MV-4-11 (cell line): Measurements from ENCODE around the gene ADCYAP1R1.
A peak's percentile ranks its signal among the peaks of the same experiment; 100 is the strongest.

Experiments used
- DNase-seq: peaks from one replicate; lab custom pipeline; 2025; lab: John Stamatoyannopoulos, UW

ADCYAP1R1 gene

DNA sequence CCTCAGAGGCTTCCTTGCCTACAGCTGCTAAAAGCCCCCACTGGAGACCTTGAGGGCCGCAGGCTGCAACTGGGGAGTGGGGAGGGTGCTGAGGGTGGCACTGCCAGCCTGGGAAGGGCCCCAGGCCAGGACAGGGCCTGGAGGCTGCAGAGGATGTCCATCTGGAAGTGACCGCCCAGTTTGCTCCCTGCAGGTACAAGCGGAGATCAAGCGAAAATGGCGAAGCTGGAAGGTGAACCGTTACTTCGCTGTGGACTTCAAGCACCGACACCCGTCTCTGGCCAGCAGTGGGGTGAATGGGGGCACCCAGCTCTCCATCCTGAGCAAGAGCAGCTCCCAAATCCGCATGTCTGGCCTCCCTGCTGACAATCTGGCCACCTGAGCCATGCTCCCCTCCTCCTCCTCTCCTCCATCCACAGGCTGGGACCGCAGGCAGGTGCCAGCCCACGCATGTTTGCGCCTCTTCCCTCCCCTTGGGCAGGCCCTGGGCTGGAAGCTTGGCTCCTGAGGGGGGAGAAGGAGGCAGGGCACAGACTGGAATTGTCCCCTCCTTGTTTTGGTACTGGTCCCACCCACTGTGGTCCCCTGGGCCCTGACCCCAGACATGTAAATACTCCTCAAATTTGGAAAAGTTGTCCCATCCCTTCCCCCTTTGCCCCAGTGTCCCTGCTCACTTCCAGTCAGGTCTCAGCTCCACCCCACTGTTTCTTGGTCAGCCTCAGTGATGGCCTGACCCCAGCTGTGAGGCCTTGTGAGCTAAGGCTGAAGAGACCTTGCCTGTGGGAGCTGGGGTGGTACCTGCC is 54.4 kb downstream of the ADCYAP1R1 start:
- no peak for DNase-seq

DNA sequence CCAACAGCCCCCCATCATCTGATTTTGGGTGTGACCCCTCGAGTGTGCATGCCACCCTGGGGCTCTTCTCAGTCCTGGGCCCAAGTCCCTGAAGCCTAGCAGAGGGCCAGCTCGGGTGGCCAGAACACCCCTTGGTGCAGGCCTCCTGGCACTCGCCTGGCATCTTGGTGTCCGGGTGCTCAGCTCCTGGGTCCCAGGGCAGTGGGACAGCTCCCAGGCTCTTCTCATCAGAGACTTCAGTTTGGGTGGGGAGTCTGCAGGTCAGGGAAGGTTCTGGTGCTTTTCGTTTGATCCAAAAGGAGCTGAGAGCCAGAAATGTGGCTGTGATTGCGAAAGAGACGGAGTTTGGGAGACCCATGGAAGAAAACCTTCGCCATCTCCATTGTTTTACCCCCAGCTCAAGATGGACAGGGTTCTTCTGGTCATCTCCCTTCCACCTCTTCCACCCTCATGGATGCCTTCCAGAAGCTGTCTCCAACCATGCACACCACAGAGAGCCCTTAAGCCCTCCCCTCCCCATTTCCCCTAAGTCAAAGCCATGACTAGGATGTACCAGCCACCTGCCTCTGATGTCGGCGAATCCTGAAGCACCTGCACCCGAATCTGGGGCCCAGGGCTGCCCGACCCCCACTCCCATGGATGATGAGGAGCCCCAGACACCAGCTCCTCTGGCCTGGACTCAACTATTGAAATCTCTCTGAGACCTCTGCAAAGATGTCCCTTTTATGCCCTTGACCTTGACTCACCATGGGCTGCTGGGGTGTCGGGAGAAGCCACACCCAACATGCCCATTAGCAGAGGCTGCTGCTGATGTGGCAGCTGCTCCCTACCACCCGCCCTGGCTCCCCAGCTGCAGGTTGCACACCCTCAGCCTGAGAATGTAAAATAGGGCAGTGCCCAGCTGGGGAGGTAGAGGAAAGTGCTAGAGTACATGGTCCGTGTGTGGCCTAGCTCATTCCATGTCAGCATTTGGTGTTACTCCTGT is 55.3 kb downstream of the ADCYAP1R1 start:
- no peak for DNase-seq

DNA sequence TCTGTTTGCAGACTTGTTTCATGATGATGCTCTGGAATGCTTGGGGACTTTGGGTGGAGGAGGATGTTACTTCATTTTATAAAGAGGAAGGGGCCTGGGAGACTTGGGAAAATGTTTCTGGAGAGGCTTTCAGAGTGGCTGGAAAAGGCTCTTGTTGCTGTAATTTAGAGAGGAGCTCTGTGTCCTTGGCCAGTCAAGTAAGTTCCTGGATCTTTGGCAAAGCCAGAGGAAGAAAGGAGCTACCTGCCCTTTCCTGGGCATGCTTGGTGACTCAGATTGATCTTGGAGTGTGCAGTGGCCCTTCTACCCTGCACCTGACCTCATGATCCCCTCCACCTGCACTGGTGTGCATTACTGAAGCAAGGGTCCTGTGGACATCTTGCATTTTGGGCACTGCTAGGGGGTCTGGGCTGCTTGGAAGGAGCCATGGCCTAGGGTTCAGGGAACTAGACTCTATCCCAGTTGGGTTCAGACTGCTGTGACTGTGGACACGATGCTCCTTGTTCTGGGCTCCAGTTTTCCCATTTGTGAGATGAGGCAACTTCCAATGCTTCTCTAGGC is 56.1 kb downstream of the ADCYAP1R1 start:
- no peak for DNase-seq

DNA sequence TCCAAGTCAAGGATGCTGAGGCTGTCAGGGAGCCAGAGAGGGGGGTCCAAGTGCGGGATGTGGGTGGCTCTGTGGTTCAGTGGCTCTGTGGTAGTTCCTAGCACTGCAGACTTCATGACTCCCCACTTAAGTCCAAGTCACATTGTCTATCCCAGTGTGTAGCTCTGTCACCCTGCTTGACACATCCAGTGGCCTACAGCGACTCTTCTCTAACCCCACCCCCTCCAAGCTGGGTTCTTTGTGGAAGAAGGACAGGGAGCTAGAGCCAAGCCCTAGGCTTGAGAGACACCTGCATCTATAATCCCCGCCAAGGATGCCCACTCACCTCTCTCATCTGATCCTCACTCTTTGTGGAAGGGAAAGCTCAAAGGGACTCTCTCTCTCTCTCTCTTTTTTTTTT is 57.6 kb downstream of the ADCYAP1R1 start:
- no peak for DNase-seq

DNA sequence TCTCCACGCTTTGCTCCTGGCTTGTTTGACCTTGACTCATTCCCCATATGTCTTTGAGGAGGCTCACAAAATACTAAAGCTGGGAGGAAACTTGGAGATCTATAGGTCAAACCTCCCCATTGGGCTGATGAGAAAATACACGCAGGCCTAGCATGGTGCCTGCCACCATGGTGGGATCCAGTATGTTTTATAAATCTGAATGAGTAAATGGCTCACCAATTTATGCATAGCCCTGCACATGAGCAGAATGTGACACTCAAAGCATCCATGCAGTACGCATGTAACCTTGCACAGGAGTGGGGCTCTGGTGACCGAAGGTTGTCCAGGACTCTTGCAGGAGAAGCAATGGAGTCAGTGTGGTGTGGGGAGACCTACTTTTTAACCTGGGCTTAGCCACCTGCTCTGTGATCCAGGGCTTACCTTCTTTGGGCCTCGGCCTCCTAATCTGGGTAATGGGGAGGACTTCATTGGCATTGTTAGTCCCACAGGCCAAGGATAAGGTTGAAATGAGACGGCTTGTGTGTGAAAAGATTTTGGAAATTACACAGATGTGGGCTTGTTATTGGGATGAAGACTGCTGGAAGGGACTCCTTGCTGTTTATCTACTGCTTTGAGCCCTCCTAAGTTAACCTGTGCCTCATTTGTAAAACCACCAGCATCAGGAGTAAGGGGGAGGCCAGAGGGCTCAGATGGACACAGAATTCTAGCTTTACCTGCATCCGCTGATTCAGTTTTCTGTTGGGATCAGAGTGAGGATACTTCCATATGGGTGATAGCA is 58.4 kb downstream of the ADCYAP1R1 start:
- no peak for DNase-seq

DNA sequence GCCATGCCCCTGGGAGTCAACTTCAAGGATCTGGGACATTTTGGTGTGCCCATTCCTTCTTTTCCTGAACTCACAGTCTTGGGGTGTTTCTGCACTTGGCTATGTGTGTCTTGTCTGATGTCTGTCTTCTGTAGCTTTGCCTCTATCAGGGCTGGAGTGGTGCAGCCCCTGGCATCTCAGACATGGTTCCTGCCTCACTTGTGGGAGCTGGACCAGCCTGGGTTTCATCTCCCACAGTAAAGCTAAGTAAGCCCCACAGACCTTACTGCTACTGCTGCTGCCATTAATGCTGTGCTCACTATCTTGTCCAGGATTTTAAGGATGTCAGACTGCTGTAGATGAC is 59.0 kb downstream of the ADCYAP1R1 start:
- DNase-seq = no peak

DNA sequence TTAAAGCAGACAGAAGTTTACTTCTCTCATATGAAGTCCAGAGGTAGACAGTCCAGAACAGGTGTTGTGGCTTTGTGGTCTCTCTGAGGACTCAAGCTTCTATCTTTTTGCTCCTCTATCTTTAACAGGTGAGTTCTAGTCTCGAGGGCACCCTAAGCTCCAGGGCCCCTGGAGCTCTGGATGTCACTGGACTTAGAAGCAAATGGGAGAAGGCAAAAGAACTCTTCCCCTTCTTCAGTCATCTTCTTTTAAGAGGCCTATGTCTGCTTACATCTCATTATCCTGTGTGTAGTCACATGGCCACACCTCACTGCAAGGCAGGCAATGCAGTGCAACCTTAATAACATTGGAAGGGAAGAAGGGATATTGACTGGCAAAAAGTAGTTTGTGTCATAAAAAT is 61.6 kb downstream of the ADCYAP1R1 start:
- no peak for DNase-seq

DNA sequence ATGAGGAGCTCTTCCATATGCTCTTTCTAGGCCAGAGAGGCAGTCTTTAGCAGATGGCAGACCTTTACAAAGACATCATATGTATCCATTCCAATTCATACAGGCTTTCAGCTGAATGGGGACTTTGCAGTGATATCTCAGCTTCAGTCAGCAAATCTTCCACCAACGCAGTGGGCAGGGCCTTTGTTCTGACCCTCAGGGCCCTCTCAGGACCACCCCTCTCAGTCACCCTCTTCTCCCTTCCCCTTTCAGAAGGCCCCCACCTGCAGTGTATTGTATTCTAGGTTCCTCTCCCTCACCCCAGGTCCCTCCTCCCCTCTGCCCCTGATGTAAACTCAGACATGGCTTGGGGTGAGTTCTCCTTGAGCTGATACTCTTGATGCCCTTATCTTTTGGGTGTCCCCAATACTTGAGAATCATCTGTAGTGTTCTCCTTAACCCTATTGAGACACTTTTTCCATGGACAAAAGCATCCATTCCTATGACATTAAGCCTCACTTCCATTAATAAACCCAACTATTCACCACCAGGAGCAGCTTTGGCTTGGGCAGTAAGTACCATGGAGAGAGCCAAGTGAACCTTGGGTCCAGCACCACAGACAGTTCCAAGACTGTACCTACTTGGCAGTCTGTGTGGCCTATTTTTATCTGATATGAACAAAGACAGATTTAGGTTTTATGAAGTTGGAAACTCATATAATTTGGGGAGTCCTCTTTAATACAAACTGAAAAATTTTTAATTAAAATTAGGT is 62.7 kb downstream of the ADCYAP1R1 start:
- peak; percentile 3 for DNase-seq

DNA sequence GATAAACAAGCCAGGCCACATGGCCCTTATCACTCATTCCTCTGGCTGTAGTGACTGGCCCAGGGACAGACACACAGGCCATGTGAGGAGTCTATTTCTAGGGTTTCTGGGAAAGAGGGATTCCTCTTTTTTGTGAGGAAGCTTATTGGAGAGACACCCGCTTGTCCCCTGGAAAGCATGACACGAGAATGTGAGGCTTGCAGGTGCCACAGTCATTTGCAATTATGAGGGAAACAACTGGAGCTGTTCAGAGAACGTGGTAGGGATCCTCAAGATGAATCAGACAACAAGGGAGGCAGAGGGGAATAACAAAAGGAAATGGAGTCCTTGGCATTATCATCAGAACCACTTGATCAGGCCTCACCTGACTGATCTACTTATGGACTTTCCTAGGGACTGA is 64.5 kb downstream of the ADCYAP1R1 start:
- DNase-seq = no peak

DNA sequence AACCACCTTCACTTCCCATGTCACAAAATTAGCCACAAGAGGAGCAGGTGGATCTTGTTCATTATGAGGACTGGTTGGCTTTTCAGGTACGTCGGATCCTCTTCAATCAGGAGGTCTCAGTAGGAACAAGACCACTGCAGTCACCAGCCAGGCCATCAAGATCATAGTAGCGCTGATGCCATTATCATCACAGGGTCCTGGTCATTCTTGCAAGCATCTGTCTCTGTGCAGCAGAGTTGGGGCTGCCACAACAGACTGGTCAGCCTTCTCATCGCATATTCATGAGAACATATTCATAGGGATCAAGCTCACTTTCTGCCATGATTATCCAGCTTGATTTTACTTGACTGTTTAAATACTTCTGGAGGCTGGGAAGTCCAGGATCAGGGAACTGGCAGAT is 67.1 kb downstream of the ADCYAP1R1 start:
- no peak for DNase-seq

DNA sequence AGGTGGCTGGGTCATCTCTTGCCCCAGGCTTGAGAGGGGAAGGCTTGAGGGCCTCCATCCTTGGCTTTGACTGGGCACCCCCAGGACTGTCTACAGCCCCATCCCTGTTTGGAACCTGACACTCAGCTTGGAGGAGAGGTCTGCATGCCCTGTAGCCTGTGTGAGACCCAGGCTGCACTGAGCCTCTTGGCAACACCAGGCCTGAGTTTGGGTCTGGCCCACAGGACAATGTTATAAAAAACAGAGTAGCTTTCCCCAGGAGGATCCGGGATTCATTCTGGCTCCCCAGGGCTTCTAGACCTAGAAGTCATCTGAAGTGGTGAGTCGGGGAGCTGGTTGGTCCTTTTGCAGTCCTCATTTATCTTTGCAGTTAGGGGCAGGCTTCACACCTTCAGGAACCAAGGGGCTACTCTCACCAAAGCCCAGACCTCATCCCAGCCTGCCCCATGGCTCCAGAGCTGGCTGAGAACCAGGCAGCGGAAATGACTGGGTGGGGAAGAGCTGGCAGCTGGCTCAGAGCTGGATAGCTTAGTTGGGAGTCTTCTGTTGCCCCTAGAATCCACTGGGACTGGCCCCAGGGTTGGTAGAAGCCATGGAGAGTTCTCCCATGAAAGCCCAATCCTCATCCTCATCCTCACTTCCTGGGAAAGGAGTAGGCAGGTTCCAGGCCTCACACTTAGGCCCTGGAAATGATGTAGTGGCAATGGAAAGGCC is 68.8 kb downstream of the ADCYAP1R1 start:
- no peak for DNase-seq

DNA sequence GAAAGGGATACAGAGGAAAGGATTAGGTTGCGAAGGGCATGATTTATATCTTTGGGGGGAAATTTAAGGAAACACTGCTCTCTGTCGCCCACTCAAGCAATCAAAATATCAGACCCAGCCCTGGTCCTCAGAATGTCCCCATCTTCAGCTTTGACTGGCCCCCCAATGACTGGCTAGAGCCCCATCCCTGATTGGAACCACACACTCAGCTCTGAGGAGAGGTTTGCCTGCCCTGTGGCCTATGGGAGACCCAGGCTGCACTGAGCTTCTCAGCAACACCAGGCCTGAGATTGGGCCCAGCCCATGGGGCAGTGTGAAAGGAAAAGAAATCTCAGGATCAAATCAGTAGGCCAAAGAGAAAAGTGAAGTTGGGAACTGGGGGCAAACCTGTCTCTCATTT is 69.5 kb downstream of the ADCYAP1R1 start:
- no peak for DNase-seq

DNA sequence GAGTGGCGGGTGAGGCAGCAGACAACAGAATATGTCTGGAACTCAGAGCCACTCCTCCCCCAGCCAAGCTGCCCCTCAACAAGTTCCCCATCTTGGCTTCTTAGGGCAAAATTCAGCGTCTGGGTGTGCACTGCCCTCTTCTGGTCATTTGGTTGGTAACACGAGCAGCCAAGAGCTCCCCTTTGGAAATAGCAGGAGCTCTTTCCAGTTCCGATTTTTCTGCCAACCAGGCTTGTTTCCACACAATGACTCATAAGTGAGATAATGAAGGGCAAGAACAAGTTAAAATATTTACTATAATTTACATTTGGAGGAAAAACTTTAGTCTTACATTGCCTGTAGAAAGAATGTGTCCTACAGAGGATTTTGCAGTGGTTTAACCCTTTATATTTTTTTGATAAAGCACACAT is 70.5 kb downstream of the ADCYAP1R1 start:
- peak; percentile 84 for DNase-seq

DNA sequence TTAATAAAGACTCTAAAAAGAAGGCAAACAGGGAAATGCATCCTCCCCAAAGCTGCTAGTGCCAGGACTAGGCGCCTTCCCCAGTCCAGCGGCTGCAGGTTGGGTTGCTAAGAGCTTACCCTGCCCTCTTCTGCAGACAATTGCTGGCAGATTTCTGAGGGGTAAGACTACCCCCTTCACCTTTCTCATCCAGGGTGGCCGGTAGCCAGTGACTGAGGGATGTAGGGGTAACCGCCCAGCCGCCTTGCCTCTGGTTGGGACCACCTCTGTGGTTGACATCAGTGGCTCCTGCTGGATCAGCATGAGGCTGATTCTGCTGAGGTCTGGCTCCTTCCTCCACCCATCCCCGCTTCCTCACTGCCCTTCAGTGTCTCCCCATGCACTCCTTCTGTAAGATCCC is 71.2 kb downstream of the ADCYAP1R1 start:
- DNase-seq = no peak

DNA sequence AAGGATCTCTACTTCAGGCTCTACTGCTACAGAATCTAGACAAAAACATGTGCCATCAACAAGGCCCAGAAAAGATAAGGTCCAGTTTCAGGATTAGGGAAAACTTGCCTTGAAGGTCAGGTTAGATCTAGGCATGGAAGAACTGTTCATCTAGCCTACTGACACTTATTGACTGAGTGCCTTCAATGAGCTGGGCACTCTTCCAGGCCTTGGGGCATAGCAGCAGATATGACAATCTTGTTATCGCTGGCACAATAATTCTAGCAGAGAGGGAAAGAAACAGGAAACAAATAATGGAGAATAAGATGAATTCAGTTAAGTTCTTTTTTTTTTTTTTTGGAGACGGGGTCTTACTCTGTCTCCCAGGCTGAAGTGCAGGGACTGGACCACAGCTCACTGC is 71.6 kb downstream of the ADCYAP1R1 start:
- DNase-seq = no peak

DNA sequence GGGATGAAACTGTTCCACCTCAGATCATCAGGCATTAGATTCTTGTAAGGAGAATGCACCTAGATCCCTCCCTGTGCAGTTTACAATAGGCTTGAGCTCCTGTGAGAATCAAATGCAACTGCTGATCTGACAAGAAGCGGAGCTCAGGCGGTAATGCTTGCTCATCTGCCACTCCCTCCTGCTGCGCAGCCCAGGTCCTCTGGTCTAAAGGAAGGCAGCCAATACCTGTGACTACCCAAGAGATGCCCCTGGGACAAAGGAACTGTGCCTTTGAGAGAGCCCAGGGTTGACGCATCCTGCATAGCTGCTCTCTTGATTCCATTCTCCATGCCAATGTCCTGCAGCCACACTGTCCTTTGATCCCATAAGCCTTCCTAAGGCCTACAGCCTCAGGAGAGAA is 73.1 kb downstream of the ADCYAP1R1 start:
- no peak for DNase-seq

DNA sequence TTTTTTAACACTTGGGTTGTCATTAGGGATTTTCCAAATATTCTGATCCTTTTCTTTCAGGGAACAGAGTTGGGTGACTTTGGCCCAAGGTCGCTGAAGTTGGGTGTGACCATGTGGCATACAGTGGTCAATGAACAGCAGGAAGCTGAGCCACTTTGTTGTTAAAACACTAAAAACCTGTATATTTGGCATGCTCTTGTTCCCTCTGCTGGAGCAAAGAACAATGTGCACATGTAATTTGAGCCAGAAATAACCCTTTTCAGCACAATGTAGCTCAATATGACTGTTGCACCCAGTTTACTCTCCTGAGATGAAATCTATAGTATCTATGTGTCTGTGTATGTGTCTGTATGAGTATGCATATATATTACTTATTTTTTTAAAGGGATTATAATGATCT is 74.9 kb downstream of the ADCYAP1R1 start:
- DNase-seq = peak; percentile 3

DNA sequence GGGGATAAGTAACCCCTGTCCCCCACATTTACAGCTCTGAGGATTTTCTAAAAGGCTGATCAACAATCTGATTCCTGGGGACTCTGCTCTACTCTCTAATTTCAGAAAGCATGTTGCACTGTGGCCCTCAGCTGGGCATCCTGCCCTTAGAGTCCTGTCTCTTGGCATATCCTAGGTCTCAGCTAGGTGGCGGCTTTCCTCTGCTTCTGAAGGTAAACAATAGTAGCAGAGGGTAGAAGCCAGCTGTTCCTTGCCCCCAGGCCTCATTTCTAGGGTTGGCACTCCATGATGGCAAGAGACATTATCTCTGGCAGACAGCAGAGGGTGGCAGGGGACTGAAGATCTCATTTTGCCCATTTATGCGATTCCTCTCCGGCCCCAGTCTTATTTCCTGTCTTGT is 77.0 kb downstream of the ADCYAP1R1 start:
- DNase-seq = no peak

DNA sequence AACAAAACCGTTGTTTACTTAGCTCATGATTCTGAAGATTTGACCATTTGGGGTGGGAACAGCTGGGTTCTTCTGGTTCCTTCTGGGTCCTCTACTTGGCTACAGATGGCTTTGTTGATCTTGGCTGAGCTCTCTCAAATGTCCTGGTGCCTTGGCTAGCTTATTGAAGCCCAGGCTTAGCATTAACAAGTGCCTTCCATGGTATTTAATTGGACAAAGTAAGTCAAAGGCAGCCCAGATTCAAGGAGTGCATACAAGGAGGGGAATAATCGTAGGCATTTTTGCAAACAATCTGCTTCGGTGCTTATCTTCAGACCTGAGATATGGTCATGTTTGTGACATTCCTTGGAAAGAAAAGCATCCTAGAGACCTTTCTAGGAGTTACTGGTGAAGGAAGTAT is 81.4 kb downstream of the ADCYAP1R1 start:
- DNase-seq = no peak
